Fibroblast of villous mesenchyme (primary cell): ENCODE measurements around the gene SLC2A9. TPM values are rescaled to one million over a fixed set of nuclear protein-coding genes. Genes with fewer than 3 reads are reported as not detected.
A peak's percentile ranks its signal among the peaks of the same experiment; 100 is the strongest.

ENCODE experiments used
- DNase-seq: peaks from one replicate; pipeline ENCODE4 v3.0.0-alpha.2; 2010; ENCODE audit warnings: low read depth
- H3K4me3 ChIP-seq: 2 replicates; pipeline ENCODE4 v1.5.1; 2011; ENCODE audit warnings: low read depth, mild to moderate bottlenecking, low read length
- total RNA-seq: library from RNA; depleted of rRNA; stranded (reverse); fragments of >200 nt; gene quantifications from 2 replicates; pipeline ENCODE4 v1.2.3, GENCODE V29; 2012
- TF ChIP-seq, protein P1 (sequence below): IDR thresholded peaks from 2 replicates; pipeline ENCODE4 v1.5.1; 2012; ENCODE audit warnings: low read depth, mild to moderate bottlenecking, low read length; ENCODE audit not compliant: insufficient read depth

SLC2A9 gene
- total RNA-seq, 1 donor: 0.43 TPM

DNA sequence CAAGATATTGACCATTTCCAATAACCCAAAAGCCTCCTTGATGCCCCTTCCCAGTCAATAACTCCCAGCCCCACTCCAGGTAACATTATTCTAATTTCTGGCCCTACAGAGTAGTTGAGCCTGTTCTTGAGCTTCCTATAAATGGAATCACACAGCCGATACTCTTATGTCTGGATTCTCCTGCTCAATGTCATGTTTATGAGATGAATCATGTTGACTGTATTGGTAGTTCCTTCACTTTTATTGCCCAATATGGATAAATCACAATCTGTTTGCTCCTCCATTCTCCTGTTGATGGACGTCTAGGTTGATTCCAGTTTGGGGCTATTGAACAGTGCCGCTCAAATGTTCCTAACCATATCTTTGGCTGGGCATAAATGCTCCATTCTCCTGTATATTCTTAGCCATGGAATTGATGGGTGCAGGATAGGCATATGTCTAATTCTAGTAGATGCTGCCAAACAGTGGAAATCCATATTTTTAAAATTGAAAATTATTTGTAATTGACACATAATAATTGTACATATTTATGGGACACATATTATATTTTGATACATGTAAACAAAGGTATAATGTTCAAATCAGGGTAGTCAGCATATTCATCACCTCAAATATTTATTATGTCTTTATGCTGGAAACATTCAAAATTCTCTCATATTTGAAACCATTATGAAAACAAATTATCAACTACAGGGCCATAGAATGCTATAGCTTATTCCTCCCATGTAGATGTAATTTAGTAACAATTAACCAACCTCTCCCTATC, 40.5 kb upstream of the SLC2A9 start:
- TF ChIP-seq, protein P1, sequence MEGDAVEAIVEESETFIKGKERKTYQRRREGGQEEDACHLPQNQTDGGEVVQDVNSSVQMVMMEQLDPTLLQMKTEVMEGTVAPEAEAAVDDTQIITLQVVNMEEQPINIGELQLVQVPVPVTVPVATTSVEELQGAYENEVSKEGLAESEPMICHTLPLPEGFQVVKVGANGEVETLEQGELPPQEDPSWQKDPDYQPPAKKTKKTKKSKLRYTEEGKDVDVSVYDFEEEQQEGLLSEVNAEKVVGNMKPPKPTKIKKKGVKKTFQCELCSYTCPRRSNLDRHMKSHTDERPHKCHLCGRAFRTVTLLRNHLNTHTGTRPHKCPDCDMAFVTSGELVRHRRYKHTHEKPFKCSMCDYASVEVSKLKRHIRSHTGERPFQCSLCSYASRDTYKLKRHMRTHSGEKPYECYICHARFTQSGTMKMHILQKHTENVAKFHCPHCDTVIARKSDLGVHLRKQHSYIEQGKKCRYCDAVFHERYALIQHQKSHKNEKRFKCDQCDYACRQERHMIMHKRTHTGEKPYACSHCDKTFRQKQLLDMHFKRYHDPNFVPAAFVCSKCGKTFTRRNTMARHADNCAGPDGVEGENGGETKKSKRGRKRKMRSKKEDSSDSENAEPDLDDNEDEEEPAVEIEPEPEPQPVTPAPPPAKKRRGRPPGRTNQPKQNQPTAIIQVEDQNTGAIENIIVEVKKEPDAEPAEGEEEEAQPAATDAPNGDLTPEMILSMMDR: no peak
- no peak overlapping the region for H3K4me3 ChIP-seq
- DNase-seq: peak; percentile 18

DNA sequence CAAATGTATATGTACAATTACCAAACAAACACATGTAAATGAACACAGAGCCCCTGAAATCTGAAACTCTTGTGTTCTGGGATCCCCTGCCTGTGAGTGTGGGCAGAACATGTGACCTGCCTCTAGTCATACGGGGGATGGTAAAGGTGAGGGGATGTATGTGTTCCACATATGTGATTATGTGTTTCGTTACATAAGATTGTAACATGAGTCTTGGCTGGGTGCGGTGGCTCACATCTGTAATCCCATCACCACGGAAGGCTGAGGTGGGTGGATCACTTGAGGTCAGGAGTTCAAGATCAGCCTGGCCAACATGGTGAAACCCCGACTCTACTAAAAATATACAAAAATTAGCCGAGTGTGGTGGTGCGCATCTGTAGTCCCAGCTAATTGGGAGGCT, 37.1 kb upstream of the SLC2A9 start:
- DNase-seq: no peak
- H3K4me3 ChIP-seq: no peak overlapping the region
- TF ChIP-seq, protein P1: no peak

DNA sequence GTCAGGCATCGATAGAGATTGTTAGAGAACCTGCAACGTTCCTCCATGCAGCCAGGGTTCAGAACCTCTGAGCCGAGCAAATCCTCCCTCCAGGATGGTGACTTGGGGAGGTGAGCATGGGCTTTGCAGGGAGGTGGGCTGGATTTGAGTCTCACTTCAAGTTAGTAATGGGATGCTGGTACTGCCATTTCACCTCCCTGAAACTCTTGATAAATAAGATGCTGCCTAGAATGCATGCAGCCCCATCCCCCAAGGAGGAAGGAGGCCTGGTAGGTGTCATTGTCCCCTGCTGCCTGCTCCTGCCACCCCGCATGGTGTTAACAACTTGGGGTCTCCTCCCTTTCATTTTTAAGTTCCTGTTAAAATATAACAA, 35.7 kb upstream of the SLC2A9 start:
- no peak overlapping the region for H3K4me3 ChIP-seq
- no peak for DNase-seq
- TF ChIP-seq, protein P1: no peak

DNA sequence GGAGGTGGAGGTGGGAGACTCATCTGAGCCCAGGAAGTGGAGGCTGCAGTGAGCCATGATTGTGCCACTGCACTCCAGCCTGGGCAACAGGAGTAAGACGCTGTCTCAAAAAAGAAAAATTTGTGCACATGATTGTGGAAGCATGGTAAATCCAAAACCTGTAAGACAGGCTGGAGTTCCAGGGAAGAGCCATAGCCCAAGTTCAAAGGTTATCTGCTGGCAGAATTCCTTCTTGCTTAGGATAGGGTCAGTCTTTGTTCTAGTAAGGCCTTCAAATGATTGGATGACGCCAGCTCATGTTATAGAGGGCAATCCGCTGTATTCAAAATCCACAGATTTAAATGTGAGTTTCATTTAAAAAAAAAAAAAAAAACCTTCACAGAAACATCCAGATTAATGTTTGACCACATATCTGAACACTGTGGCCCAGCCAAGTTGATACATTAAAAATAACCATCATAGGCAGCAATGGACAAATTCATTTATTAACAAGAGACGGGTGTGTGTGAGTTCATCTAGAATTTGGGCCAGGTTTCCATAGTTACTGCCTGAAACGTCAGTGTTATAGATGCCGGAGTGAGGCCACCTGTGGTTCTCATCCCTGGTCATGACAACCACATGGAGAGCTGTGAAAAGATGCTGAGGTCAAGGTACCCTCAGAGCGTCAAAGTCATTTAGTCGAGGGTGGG, 35.2 kb upstream of the SLC2A9 start:
- TF ChIP-seq, protein P1: no peak
- no peak overlapping the region for H3K4me3 ChIP-seq
- no peak for DNase-seq

DNA sequence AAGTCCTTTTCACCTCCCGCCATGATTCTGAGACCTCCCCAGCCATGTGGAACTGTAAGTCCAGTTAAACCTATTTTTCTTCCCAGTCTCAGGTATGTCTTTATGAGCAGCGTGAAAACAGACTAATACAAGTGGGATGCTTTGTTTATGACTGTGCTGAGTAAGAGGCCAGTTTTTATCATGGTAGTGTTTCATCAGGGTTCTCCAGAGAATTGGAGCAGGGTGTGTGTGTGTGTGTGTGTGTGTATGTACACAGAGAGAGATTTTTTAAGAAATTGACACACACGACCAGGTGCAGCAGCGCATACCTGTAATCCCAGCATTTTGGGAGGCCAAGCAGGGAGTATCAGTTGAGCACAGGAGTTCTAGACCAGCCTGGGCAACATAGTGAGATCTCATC, 34.6 kb upstream of the SLC2A9 start:
- TF ChIP-seq, protein P1: no peak
- no peak overlapping the region for H3K4me3 ChIP-seq
- no peak for DNase-seq

DNA sequence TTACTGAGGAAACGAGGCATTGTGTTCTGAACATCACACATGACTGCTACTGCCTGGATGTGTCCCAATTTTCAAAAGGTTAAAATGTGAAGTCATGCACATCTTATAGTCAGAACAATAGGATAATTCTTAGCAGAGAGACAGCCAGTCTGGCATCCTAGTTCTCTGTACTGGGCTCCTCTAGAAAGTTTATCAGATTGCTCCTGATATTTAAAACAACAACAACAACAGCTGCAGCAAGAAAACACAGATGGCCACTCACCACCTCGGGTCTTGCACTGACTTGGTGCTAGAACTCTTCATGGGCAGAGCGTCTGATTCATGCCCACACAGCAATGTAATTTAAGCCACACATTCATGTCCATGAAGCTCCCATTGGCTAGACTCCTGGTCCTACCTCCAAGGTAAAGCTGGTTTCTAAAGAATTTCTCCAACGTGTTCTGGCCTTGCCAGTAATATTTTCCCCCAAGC, 33.3 kb upstream of the SLC2A9 start:
- DNase-seq: no peak
- TF ChIP-seq, protein P1: no peak
- H3K4me3 ChIP-seq: no peak overlapping the region
